K562 (cell line): Measurements from ENCODE around the gene RHOB. TPM values are rescaled to one million over a fixed set of nuclear protein-coding genes. Genes with fewer than 3 reads are reported as not detected.

Source experiments
- CHD2 ChIP-seq: IDR thresholded peaks from 2 replicates; pipeline ENCODE4 v1.6.1; 2011; ENCODE audit warnings: low read depth, low read length
- CREM ChIP-seq: IDR thresholded peaks from 2 replicates; pipeline ENCODE4 v1.6.1; 2014; ENCODE audit warnings: antibody characterized with exemption, low read depth
- ESRRB ChIP-seq: fragments of 250-450 bp; sonication (Bioruptor Pico); IDR thresholded peaks from 2 replicates; pipeline ENCODE4 v1.5.0; 2020; ENCODE audit warnings: mild to moderate bottlenecking, moderate library complexity, borderline replicate concordance
- ETV5 ChIP-seq: sonication (generic); formaldehyde crosslinking; IDR thresholded peaks from 2 replicates; pipeline ENCODE4 v1.4.0; 2020; ENCODE audit warnings: low read depth, mild to moderate bottlenecking, missing genetic modification reagents
- HDAC1 ChIP-seq, 2 experiments: fragments of 450-650 bp; IDR thresholded peaks; 2 replicates each; pipeline ENCODE4 v1.6.1; 2016 to 2017; ENCODE audit warnings: inconsistent platforms in 1 of 2, mild to moderate bottlenecking in 1 of 2, moderate library complexity in 1 of 2
- HNRNPH1 ChIP-seq: fragments of 200-400 bp; formaldehyde crosslinking; optimal IDR thresholded peaks from 2 replicates; pipeline ENCODE3; 2017; ENCODE audit warnings: low read depth, mild to moderate bottlenecking, low read length, moderate library complexity
- MXI1 ChIP-seq: IDR thresholded peaks from 2 replicates; pipeline ENCODE4 v1.6.1; 2011; ENCODE audit warnings: low read depth, mild to moderate bottlenecking, improper control_type of control experiment, low read length
- NFXL1 ChIP-seq: fragments of 450-650 bp; formaldehyde crosslinking; IDR thresholded peaks from 2 replicates; pipeline ENCODE4 v1.4.0; 2021; ENCODE audit warnings: mild to moderate bottlenecking
- POLR2H ChIP-seq: IDR thresholded peaks from 2 replicates; pipeline ENCODE4 v1.6.1; 2016; ENCODE audit warnings: missing genetic modification characterization, low read depth, mild to moderate bottlenecking, control low read depth, missing compliant biosample characterization, moderate library complexity
- PTTG1 ChIP-seq: fragments of 450-650 bp; IDR thresholded peaks from 2 replicates; pipeline ENCODE4 v1.6.1; 2016; ENCODE audit warnings: low read depth, mild to moderate bottlenecking, missing genetic modification characterization, missing compliant biosample characterization
- SIN3B ChIP-seq: fragments of 450-650 bp; IDR thresholded peaks from 2 replicates; pipeline ENCODE4 v1.6.1; 2017; ENCODE audit warnings: low read depth, mild to moderate bottlenecking, moderate library complexity
- TFAP4 ChIP-seq: sonication (generic); formaldehyde crosslinking; IDR thresholded peaks from 2 replicates; pipeline ENCODE4 v1.8.0; 2022; ENCODE audit warnings: missing genetic modification reagents, mild to moderate bottlenecking, moderate library complexity, borderline replicate concordance
- WHSC1 ChIP-seq: IDR thresholded peaks from one replicate; pipeline ENCODE4 v1.6.1; 2012; ENCODE audit warnings: low read length, control low read depth, inconsistent platforms
- ZC3H4 ChIP-seq: sonication (generic); formaldehyde crosslinking; IDR thresholded peaks from 2 replicates; pipeline ENCODE4 v1.9.0; 2021; ENCODE audit warnings: missing genetic modification reagents, borderline replicate concordance
- ZFP91 ChIP-seq: sonication (generic); formaldehyde crosslinking; IDR thresholded peaks from 2 replicates; pipeline ENCODE4 v1.8.0; 2022; ENCODE audit warnings: mild to moderate bottlenecking, missing genetic modification reagents
- ZNF253 ChIP-seq: fragments of 250-450 bp; sonication (Bioruptor Pico); conservative IDR thresholded peaks from 2 replicates; pipeline ENCODE4 v1.6.1; 2021; ENCODE audit warnings: mild to moderate bottlenecking
- ZNF583 ChIP-seq: fragments of 250-450 bp; sonication (Bioruptor Pico); IDR thresholded peaks from 2 replicates; pipeline ENCODE4 v1.4.0; 2020
- ZNF586 ChIP-seq: fragments of 450-650 bp; formaldehyde crosslinking; conservative IDR thresholded peaks from 2 replicates; pipeline ENCODE4 v1.4.0; 2020; ENCODE audit warnings: mild to moderate bottlenecking, moderate library complexity
- polyA plus RNA-seq, 8 experiments: library from polyadenylated mRNA; depleted of rRNA in 4 of 8; stranded (reverse) in 5 of 8; unstranded in 3 of 8; fragments of >200 nt; fragmentation: Nextera tagmentation in 2 of 8; fragmentation: Illumina TruSeq in 1 of 8; extraction: Ambion mirVana in 2 of 8; extraction: Trizol in 1 of 8; gene quantifications; 2 replicates each; pipeline versions ENCODE4 v1.2.1 to v1.2.3, GENCODE V29; 2011 to 2014; ENCODE audit warnings: inconsistent platforms in 1 of 8, missing spikeins in 1 of 8
- total RNA-seq, 7 experiments: library from RNA; depleted of rRNA in 6 of 7; stranded (reverse); fragments of >200 nt in 6 of 7; fragmentation: Illumina TruSeq in 2 of 7; extraction: Trizol in 2 of 7; gene quantifications; 2 replicates each; pipeline versions ENCODE4 v1.2.1 to v1.2.3, GENCODE V29; 2011 to 2021; ENCODE audit warnings: low replicate concordance in 1 of 7

Gene RHOB
- total and polyA plus RNA-seq, 9 of the 15 experiments (the other 6 are each of a cell fraction or from before 2014, with no cell fraction given): 0.07 to 4.8 (median 1.1) TPM

GRCh38 chr2:20411361-20411894 lies 35.4 kb upstream of the RHOB start (continued):
- TF ChIP-seq ZNF583 (CRISPR knock-in tag): no peak
- no peak for TF ChIP-seq ZNF253 (CRISPR knock-in tag)
- TF ChIP-seq ZNF586: no peak
- TF ChIP-seq MXI1: no peak
- no peak for TF ChIP-seq ETV5 (CRISPR knock-in tag)
- no peak for TF ChIP-seq HDAC1 (IDR thresholded peaks at IDR 0.05)
- 0 out of 2 replicates have a peak, but pooled peaks have one; percentile 53 for TF ChIP-seq CREM
- TF ChIP-seq SIN3B: no peak
- TF ChIP-seq POLR2H (tag): no peak
- no peak for TF ChIP-seq TFAP4 (CRISPR knock-in tag)
- TF ChIP-seq ZFP91 (CRISPR knock-in tag): no peak
- TF ChIP-seq ESRRB (CRISPR knock-in tag): no peak
- TF ChIP-seq PTTG1 (tag): no peak
- TF ChIP-seq ZC3H4 (CRISPR knock-in tag): no peak
- no peak for TF ChIP-seq WHSC1
- TF ChIP-seq CHD2: no peak
- TF ChIP-seq HNRNPH1: no peak
- TF ChIP-seq NFXL1 (CRISPR knock-in tag): no peak
- TF ChIP-seq, all 486 proteins: peak for 16
